ENCODE data around the gene SPATS1. TPM values are rescaled to one million over a fixed set of nuclear protein-coding genes. Genes with fewer than 3 reads are reported as not detected.
A peak's percentile ranks its signal among the peaks of the same experiment; 100 is the strongest.

The SPATS1 gene
- 0.41 TPM for total RNA-seq

DNA sequence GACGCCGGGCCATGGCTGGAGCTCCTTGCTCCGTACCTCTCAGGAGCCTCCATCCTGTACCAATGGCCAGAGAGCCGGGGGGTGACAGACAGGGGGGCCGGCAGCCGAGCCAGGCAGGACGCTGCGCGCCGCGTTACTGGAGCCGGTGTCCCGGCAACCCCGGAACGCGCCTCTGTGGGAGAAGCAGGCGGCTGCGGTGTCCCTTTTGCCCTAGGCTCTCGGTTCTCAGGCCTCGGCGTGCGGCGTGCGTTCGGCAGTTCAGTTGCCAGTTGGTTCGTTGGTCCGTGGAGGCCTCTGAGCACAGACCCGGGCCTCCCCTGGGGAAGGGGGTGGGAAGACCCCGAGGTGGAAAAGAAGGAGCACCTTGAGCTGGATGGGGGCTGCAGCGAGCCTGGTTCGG lies at the start of gene SPATS1:
Gene SPATS1, plus strand, starts transcription at position 162 of the 400 bp plus-strand sequence. CDS start 446 bp downstream, outside the sequence.
- no peak for DNase-seq (ENCODE audit: low spot score in 2 of 2)
- no peak for FAIRE-seq

- no peak for FAIRE-seq
- no peak for DNase-seq (ENCODE audit: low spot score in 2 of 2)
Observed at GRCh38 chr6:44292661-44293365, 49.6 kb upstream of the SPATS1 start.

DNA sequence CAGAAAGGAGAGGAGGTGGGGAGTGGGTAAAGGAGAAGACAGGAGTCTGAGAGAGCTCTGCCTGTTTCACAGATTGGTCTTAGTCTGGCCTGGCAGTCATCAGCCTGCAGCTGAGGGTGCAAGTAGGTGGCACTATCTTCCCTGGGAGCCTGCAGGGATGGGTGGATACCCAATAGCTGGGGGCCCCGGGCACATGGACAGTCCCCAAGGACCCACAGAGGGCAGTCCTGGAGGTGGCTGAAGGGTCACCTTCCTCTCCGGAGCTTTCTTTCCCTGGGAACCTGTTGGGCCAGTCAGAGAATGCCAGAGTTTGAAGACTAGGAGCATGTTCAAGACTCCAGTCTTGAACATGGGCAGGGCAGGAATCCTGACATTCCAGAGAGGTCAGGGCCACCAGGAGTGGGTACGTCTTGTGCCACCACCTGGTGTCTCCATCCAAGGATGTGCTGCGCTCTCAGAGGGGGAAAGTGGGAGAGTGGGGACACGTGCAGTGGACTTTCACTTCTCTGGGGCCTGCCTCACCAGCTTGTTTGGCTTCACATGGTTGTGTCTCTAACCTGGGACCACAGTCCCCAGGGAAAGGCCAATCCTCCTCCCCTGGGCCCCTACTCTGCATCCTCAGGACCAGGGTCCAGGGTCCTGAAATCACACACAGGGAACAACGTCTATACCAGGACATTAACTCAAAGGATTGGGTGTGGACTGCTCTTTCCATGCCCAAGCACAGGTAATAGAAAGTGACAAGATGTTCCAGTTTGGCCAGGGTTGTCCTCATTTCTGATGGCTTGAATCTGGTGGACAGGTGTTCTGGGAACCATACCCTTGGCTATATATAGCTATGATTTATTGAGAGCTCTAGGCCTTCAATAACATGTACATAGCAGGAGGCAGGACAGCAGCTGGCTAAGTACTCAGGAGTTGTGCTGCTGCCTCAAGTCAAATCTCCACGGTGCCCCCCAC lies 47.3 kb upstream of the SPATS1 start:
- DNase-seq (ENCODE audit: low spot score in 2 of 2), result no peak
- FAIRE-seq, result no peak

DNA sequence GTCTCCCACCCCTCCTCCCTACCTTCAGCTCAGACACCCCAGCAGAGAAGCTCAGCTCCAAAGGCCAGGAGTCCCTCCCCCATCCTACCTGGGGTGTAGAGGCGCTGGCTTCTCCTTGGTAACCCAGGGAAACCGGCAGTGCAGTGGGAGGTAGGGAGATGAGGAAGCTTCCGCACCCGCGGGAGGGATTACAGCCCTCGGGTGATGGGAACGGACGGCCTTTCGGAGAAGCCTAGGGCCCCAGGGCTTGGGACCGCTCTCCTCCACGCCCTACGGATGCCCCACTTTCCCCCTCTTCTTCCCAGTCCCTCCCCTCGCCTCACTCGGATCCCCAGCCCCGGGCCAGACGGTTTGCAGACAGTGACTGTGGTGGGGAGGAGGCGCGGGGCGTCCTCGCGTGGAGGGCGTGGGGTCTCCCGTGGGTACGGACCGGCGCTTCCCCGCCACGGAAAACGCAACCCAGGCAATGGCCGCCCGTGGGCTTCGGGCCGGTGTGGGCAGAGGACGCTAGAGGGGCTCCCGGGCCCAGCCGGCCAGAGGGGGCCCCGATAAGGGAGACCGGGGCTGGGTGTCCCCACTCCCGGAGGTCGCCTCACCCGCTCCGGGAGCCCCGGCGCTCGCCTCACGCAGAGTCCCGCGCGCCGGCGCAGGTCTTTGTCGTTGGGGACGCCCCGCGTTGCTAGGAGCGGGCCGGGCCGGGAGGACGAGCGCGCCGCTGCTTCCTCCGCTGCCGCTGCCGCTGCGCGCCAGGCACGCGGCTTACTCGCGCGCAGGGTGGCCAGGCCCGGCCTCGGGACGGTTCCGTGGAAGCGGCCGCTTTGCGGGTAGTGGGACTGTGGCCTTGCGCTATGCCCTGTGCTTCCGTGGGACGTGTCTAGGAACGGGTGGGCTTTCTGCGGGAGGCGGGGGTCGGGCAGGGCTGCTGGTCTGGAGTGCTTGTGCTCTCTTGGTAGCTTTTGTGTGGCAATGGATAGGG lies 45.1 kb upstream of the SPATS1 start:
- FAIRE-seq (no peak), DNase-seq (ENCODE audit: low spot score in 2 of 2) (peak; percentile 59 to 72)

- DNase-seq (ENCODE audit: low spot score in 2 of 2), result no peak
Observed at GRCh38 chr6:44298055-44298803, 44.2 kb upstream of the SPATS1 start.

DNA sequence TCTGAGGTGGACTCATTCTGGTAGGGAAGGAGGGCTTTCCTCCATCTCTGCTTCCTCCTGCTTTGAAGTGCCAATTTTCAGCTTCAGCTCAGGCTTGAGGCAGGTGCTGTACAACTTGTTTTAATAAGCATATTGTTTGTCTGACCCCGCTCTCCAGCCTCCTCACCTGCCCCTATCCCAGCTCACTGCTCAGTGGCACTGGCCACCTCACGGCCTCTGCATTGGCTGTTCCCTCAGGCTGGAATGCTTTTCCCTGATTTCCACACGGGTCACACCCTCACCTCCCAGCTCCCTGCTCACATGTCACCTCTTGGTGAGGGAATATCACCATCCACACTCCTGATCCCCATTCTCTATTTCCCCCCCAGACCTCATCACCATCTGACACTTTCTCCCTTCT lies 43.6 kb upstream of the SPATS1 start:
- DNase-seq (ENCODE audit: low spot score in 2 of 2) (no peak), FAIRE-seq (no peak)

More at GRCh38 chr6:44298055-44298803, 44.2 kb upstream of the SPATS1 start:
- no peak for FAIRE-seq

- FAIRE-seq, result no peak
Observed at GRCh38 chr6:44300292-44300823, 42.1 kb upstream of the SPATS1 start.

DNA sequence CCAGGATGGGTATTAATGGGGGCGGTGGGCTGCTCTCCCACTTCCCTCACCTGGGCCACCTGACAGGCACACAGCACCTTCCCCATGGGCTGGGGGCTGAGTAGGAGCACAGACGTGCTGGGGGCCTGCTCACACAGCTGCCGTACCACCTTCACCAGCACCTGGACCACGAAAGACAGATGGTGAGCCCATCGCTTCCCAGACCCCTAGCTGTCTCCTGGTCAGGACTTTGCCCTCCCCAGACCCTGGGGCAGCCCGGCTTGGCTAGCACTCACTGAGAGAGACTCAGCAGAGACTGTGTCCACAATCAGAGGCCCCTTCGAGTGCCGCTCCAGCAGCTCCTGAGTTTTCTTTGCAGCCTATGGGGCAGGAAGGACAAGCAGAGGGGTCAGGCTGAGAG lies 41.3 kb upstream of the SPATS1 start:
- FAIRE-seq (no peak), DNase-seq (ENCODE audit: low spot score in 2 of 2) (no peak)

More at GRCh38 chr6:44300292-44300823, 42.1 kb upstream of the SPATS1 start:
- DNase-seq (ENCODE audit: low spot score in 2 of 2), result no peak

GRCh38 chr6:44301782-44302564 lies 40.5 kb upstream of the SPATS1 start:
- FAIRE-seq (no peak), DNase-seq (ENCODE audit: low spot score in 2 of 2) (no peak)

DNA sequence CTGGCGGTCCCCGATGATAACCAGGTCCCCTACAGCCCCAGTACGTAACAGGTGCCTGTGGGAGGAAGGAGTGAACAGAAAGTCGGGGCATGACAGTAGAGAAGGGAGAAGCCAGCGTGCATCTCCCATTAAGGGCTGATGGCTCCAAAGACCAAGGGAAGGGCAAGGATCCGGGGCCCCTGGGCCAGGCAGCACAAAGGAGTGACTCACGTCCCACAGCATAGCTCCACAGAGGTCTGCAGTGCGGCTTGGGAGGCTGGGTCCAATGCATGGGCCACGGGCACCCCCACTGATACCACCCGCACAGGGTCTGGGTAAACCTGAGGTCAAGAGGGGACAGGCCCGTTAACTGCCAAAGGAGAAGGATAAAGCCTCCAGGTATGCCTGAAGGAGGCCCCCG lies 39.6 kb upstream of the SPATS1 start:
- DNase-seq (ENCODE audit: low spot score in 2 of 2) (no peak), FAIRE-seq (no peak)

DNA sequence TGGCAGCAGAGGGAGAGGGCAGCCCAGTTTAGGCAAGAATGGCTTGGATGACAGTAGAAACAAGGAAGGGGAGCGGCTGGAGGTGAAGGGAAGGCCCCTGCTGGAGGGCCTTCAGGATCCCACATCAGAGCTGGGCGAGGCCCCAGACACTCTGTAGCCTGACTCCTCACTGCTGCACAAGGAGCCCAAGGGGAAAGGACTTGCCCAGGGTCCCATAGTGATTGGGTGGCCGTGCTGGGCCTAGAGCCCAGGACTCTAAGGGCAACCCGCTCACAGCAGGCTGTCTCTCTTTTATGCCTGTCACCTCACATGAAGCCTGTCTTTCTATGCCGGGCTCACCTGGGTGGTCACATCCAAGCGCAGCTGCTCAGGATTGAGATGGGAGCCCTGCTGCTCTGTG lies 38.6 kb upstream of the SPATS1 start:
- FAIRE-seq (no peak), DNase-seq (ENCODE audit: low spot score in 2 of 2) (no peak)

- FAIRE-seq, result no peak
Observed at GRCh38 chr6:44304282-44305199, 37.9 kb upstream of the SPATS1 start.

GRCh38 chr6:44305200-44305725 lies 37.2 kb upstream of the SPATS1 start:
- no peak for FAIRE-seq
- no peak for DNase-seq (ENCODE audit: low spot score in 2 of 2)

More at GRCh38 chr6:44304282-44305199, 37.9 kb upstream of the SPATS1 start:
- peak in 1 of 2 donors; percentile 63 for DNase-seq (ENCODE audit: low spot score in 2 of 2)

DNA sequence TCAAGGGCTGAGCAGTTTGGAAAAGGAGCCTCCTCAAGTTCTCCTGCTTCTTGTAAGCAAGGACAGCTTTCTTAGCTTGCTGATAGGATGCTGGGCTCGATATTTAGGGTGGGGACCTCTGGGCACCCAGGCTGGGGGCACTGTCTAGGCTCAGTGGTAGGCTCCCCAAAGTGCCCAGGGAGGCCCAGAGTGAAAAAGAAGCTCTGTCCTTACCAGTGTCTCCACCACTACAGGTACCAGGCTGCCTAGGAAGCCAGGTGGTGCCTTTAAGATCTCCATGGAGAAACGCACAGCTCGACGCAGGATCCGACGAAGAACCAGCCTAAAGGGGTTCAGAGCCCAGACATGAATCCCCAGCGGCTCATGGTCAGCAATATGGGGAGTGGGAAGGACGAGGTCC lies 35.7 kb upstream of the SPATS1 start:
- DNase-seq (ENCODE audit: low spot score in 2 of 2) (no peak), FAIRE-seq (no peak)

- DNase-seq (ENCODE audit: low spot score in 2 of 2), result no peak
- no peak for FAIRE-seq
Observed at GRCh38 chr6:44307217-44307616, 35.2 kb upstream of the SPATS1 start.

GRCh38 chr6:44309092-44309491 lies 33.4 kb upstream of the SPATS1 start:
- no peak for DNase-seq (ENCODE audit: low spot score in 2 of 2)
- FAIRE-seq, result no peak

- FAIRE-seq (no peak), DNase-seq (ENCODE audit: low spot score in 2 of 2) (no peak)
Observed at GRCh38 chr6:44309631-44310030, 32.8 kb upstream of the SPATS1 start.

Data from frontal cortex (tissue), 4 donors.